ENCODE measurements around the gene HOPX.
A peak's percentile ranks its signal among the peaks of the same experiment; 100 is the strongest.
"Not testable (repeated sequence)": the region's sequence is repeated elsewhere in the genome, so short reads cannot be mapped to it uniquely, and the experiment has no call there.

Gene HOPX

GRCh38 chr4:56626963-56627362, 54.1 kb downstream of the HOPX start:
- no peak for DNase-seq (ENCODE audit: low read depth)

- no peak for DNase-seq (ENCODE audit: low read depth)
Observed at GRCh38 chr4:56626420-56626819, 54.7 kb downstream of the HOPX start.

GRCh38 chr4:56622176-56622575, 58.9 kb downstream of the HOPX start:
- no peak for DNase-seq (ENCODE audit: low read depth)

DNA sequence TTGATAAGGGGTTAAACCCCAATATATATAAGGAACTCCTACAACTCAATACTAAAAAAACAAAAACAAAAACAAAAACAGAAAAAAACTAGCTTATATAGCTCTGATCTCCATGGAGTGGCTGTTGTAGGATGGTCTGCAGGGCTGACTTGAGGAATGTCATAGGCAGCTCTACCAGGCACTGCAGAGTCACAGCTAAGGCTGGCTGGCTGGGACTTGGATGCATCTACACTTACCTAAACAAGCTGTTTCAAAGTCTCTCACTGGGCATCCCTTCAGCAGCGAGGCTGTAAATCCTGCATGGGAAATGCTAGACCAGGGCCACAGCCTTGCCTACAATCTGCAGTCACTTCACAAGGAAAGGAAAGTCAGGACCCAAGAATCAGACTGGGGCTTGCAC, 61.3 kb downstream of the HOPX start:
- DNase-seq (ENCODE audit: low read depth) = no peak

GRCh38 chr4:56619160-56619559, 61.9 kb downstream of the HOPX start:
- DNase-seq (ENCODE audit: low read depth) = no peak

GRCh38 chr4:56618734-56619133, 62.4 kb downstream of the HOPX start:
- no peak for DNase-seq (ENCODE audit: low read depth)

DNA sequence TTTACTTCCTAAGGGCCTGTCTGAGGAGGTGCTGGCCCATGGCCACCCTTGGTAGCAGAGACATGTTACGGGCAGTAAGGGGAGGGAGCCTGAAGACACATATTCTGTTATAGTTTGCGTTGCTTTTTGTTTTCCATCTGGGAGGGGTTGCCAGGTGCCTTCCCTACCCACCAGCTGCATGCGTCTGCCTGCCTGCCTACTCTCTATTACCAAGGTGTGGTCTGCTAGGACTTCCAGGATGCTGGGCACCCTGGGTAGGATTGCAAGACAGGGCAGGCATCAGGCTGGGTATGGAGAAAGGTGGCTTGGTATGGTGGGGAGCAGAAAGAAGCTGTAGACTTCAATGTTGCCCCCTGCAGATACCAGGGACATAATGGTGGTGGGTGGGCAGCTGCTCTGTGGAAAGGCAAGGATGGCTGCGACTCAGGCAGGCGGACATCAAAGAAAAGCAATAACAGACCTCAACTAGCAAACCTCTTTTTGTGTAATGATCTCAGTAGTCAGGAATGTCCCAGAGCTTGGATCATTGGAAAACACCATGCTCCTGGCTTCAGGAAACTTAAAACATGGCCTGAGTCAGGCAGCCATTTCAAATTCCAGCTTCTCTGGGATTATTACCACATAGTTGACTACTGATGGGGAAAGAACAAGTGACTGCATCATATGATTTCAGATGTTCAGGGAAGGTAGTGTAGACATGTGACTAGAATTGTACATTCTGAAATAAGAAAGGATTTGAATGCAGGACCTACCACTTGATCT, 67.8 kb downstream of the HOPX start:
- DNase-seq (ENCODE audit: low read depth) = peak; percentile 51

DNA sequence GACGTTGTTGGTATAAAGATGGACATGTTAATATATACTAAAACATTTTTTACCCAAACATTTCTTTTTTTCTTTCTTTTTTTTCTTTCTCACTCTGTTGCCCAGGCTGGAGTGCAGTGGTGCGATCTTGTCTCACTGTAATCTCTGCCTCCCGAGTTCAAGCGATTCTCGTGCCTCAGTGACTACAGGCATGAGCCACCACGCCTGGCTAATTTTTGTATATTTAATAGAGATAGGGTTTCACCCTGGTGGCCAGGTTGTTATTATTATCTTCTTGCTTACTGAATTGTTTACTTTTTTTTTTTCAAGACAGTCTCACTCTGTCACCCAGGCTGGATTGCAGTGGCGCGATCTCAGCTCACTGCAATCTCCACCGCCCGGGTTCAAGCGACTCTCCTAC, 68.8 kb downstream of the HOPX start:
- DNase-seq (ENCODE audit: low read depth) = no peak

- DNase-seq (ENCODE audit: low read depth) = no peak
Observed at GRCh38 chr4:56611501-56611900, 69.6 kb downstream of the HOPX start.

DNA sequence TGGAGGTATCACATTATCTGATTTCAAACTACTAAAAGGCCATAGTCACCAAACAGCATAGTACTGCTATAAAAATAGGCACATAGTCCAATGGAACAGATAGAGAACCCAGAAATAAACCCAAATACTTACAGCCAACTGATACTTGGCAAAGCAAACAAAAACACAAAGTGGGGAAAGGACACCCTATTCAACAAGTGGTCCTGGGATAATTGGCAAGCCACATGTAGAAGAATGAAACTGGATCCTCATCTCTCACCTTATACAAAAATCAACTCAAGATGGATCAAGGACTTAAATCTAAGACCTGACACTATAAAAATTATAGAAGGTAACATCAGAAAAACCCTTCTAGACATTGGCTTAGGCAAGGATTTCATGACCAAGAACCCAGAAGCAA, 70.9 kb downstream of the HOPX start:
- not testable (repeated sequence) for DNase-seq (ENCODE audit: low read depth)

GRCh38 chr4:56607926-56608325, 73.2 kb downstream of the HOPX start:
- DNase-seq (ENCODE audit: low read depth) = no peak

GRCh38 chr4:56606385-56606784, 74.7 kb downstream of the HOPX start:
- DNase-seq (ENCODE audit: low read depth) = no peak

GRCh38 chr4:56605464-56605863, 75.6 kb downstream of the HOPX start:
- DNase-seq (ENCODE audit: low read depth) = not testable (repeated sequence)

DNA sequence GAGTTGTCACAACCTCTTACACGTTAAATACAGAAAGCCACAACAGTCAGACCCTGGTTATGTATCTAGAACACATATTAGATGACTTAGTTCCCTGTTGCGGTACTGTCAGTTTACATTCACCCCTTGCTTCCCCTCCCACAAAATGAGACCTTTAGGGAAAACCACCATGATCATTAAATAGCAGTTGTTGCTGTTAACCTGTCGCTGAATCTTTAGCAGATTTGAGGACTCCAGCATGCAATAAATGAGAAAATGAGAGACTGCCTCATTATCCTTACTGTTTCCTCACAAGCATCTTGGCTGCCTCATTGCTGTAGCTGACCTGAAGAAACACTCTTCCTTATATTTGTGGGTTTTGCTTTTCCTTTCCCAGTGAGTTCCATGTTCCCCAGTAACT, 77.8 kb downstream of the HOPX start:
- DNase-seq (ENCODE audit: low read depth) = no peak

All from HS-5 (cell line).